KOPT-K1 (cell line): ENCODE results near the gene TMEM74B.

Experiments
- H3K27ac ChIP-seq: fragments of 200-600 bp; sonication (generic); 2 replicates; pipeline ENCODE4 v1.5.1; 2016; ENCODE audit warnings: antibody characterized with exemption, mild to moderate bottlenecking, low read depth, low read length; ENCODE audit not compliant: poor library complexity, severe bottlenecking
- H3K36me3 ChIP-seq: fragments of 200-600 bp; sonication (generic); 2 replicates; pipeline ENCODE4 v1.5.1; 2017; ENCODE audit warnings: antibody characterized with exemption, mild to moderate bottlenecking, low read length, moderate library complexity; ENCODE audit not compliant: insufficient read depth
- H3K9me3 ChIP-seq: fragments of 200-600 bp; sonication (generic); 2 replicates; pipeline ENCODE4 v1.5.1; 2017; ENCODE audit warnings: antibody characterized with exemption, low read length, mild to moderate bottlenecking; ENCODE audit not compliant: insufficient read depth, poor library complexity, severe bottlenecking

Gene TMEM74B

DNA sequence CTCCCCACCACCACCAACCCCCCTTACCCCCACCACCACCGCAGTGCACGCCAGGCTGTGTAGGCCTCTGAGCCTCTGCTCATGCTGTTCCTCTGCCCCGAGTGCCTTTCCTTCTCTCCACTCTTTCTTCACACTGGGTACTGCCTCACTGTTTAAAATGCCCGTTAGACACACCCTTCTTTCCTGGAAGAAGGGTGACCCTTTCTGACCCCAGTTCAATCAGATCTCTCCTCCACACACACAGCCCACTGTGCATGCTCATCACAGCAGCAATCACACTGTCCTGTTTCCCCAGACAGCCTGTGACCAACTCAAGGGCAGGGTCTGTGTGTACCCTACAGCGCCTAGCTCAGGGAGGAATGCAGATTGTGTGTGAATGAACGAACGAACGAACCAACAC, 10.0 kb downstream of the TMEM74B start:
- H3K27ac ChIP-seq, result no peak overlapping the region

GRCh38 chr20:1173698-1174097, 11.1 kb downstream of the TMEM74B start:
- peaks cover 62% of the 10 kb centered on the region for H3K36me3 ChIP-seq
- no peak overlapping the region for H3K27ac ChIP-seq

More for the DNA sequence above, 10.0 kb downstream of the TMEM74B start:
- Histone ChIP-seq H3K9me3 (no peaks in the 10 kb centered on the region), H3K36me3 (peaks cover 51% of the 10 kb centered on the region)

DNA sequence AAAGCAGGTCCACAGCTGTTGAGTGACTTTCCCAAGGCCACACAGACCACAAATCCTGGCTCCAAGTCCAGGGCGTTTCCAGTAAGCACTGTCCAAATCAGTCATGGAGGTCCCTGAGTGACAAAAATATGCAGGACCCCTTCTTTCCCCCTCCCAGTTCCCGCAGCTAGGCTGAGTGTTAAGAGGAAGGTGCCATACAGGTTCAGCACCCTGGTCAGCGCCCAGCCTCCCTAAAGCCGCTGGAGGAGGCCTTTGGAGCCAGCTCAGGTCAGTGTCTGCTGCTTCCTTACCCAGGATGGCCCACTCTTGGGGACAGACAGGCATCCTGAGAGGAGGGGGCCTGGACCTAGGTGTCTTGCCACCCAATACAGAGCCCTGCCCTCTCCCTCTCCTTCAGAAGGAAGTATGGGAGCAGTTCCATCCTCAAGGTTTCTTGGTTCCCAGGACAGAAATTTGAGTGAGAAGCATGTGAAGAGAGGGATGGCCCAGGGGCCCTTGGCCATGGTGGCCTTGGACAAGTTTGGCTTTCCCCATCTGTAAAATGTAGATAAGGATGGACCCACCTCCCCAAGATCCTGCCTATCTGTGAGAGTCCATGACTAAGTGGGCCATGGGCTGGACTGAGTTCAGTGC, 13.2 kb downstream of the TMEM74B start:
- Histone ChIP-seq H3K9me3 (no peaks in the 10 kb centered on the region), H3K27ac (no peak overlapping the region), H3K36me3 (peaks cover 81% of the 10 kb centered on the region)

More at GRCh38 chr20:1173698-1174097, 11.1 kb downstream of the TMEM74B start:
- H3K9me3 ChIP-seq, result no peaks in the 10 kb centered on the region

DNA sequence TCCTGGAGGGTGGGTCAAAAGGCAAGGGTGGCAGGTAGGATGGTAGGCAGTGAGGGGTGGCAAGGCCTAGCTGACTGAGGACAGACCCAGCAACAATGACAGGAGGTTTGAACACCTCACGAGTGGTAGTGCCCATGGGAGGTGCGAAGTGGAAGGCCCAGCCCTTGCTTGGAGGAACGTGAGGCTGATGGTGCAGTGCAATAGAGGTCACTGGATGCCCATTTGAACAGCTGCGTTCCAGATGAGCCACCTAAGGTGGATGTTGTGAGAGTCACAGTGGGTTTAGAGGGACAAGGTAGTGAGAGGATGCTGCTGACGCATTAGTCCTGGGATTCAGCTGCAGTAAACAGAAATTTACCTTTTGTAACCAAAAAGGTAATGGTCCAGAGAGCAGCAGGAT, 15.6 kb downstream of the TMEM74B start:
- Histone ChIP-seq H3K9me3 (no peaks in the 10 kb centered on the region), H3K27ac (no peak overlapping the region), H3K36me3 (peaks cover 90% of the 10 kb centered on the region)

DNA sequence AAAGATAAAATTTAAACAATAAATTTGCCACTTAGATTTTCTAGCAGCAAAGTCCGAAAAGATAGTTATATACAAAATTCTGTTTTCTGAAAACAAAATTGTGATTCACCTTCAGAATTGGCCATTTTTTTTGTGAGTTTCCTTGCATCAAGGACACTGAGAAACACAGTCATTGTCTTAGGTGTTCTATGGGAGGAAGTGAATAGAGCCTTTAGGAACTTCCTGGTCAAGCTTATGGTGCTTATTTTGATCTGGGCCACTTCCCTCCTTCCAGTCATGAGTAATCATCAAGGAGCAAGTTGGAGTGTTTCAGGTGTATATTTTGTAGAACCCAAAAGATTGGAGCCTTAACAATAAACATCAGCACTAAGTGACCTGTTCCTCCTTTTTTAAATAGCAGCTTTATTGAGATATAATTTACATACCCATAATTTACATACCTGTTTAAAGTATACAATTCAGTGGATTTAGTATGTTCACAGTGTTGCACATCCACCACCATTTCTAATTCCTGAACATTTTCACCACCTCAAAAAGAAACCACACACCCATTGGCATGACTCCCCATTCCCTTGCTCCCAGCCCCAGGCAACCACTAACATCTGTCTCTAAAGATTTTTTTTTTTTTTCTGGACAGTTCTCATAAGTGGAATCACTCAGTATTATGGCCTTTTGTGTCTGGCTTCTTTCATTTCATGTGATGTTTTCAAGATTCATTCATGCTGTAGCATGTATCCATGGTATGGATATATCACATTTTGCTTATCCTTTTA, 17.6 kb downstream of the TMEM74B start:
- Histone ChIP-seq H3K36me3 (peaks cover 99% of the 10 kb centered on the region), H3K27ac (no peak overlapping the region), H3K9me3 (no peaks in the 10 kb centered on the region)

DNA sequence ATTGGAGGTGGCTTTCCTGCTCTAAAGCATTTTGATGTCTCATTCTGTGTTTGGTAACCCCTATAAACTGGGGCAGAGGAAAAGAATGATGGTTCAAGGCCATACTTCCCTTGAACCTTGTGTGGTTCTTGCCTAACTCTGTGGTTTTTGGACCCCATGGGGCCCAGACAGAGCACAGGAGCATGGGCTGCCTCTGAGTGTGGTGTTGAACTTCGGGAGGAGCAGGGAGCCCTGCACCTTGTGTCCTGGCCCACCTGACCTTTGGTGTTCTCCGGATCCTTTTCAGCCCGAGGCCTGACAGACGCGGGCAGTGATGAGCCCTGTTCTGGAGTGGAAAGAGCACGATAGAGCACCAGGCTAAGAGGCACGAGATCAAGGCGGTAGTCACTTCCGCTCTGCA, 18.8 kb downstream of the TMEM74B start:
- Histone ChIP-seq H3K9me3 (no peaks in the 10 kb centered on the region), H3K27ac (no peak overlapping the region), H3K36me3 (peaks cover 99% of the 10 kb centered on the region)

DNA sequence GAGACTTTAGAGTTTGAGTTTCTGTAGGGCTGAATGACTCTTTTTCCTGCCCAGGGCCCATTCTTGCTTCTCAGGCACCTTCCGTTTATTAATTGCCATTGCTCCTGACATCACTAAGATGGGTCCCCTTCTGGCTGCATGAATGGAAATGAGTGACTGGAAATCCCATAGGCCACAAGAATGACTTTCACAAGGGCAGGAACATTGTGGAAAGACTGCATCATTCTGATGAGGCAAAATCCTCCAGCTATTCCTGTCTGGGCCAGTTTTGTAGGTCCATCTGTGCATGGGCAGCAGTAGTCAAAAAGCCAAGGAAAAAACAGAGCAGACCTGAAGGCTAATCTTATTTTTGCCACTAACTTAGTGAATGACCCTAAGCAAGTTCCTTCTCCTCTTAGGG, 19.3 kb downstream of the TMEM74B start:
- Histone ChIP-seq H3K27ac (no peak overlapping the region), H3K36me3 (peaks cover 99% of the 10 kb centered on the region), H3K9me3 (no peaks in the 10 kb centered on the region)

DNA sequence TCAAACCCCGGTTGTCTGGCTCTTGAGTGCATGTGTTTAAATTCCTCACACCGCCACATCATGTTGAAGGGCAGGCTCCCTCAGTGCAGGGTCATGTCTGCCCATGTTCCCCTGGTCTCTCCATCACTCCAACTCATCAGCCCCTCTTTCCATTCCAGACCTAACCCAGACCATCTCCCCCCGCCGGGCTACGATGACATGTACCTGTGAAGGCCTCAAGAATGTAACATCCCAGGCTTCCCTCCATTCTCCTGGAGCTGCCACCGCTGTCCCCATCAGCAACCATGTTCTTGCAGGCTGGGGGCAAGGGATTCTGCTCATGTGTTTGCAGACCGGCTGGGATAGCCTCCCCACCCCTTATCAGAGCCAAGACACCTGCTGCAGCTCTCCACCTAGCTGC, 19.9 kb downstream of the TMEM74B start:
- peaks cover 98% of the 10 kb centered on the region for H3K36me3 ChIP-seq
- H3K27ac ChIP-seq, result no peak overlapping the region
- H3K9me3 ChIP-seq, result no peaks in the 10 kb centered on the region

GRCh38 chr20:1163653-1164052, 21.1 kb downstream of the TMEM74B start:
- H3K27ac ChIP-seq, result no peak overlapping the region
- no peaks in the 10 kb centered on the region for H3K9me3 ChIP-seq
- peaks cover 95% of the 10 kb centered on the region for H3K36me3 ChIP-seq

DNA sequence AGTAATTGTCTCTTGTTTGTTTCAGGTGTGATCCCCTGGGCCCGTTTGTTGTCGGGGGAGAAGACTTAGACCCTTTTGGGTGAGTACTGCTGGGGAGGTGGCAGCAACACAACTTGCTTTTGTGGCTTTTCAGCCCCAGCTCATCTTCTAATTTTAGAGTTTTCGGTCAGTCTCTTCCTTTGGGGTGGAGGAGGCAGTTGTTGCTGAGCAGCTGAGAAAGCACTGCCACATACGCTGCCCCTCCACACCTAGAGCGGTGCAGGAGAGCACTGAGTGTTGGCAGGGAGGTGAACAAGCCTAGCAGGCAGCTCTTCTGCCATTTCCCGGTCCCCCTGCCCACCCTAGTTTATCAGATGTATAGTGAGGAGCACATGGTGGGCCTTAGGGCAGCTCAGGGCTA, 21.7 kb downstream of the TMEM74B start:
- Histone ChIP-seq H3K27ac (no peak overlapping the region), H3K9me3 (no peaks in the 10 kb centered on the region), H3K36me3 (peaks cover 95% of the 10 kb centered on the region)

- no peak overlapping the region for H3K27ac ChIP-seq
- no peaks in the 10 kb centered on the region for H3K9me3 ChIP-seq
- H3K36me3 ChIP-seq, result peaks cover 88% of the 10 kb centered on the region
Observed at GRCh38 chr20:1160991-1161390, 23.8 kb downstream of the TMEM74B start.

- Histone ChIP-seq H3K9me3 (no peaks in the 10 kb centered on the region), H3K36me3 (peaks cover 88% of the 10 kb centered on the region), H3K27ac (no peak overlapping the region)
Observed at GRCh38 chr20:1160496-1160895, 24.3 kb downstream of the TMEM74B start.

DNA sequence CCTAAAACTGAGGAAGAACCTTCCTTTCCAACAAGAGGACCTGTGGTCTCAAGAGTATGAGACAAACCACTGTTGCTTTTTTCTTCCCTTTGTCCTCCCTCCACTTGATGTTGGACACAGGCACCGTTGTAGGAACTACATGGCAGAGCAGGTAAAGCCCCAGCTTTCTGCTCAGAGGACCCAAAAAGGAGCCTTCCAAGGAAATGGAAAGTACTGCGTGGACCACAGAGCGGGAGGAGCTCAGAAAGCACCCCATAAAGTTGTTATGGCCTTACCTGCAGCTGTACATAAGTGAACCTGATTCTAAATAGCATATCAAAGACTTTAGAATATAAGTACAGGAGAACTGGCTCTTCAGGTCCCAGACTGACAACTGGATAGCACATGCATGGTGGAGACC, 29.4 kb downstream of the TMEM74B start:
- Histone ChIP-seq H3K27ac (no peak overlapping the region), H3K9me3 (no peaks in the 10 kb centered on the region), H3K36me3 (peaks cover 86% of the 10 kb centered on the region)

GRCh38 chr20:1154691-1155090, 30.1 kb downstream of the TMEM74B start:
- H3K36me3 ChIP-seq, result peaks cover 87% of the 10 kb centered on the region
- no peaks in the 10 kb centered on the region for H3K9me3 ChIP-seq

DNA sequence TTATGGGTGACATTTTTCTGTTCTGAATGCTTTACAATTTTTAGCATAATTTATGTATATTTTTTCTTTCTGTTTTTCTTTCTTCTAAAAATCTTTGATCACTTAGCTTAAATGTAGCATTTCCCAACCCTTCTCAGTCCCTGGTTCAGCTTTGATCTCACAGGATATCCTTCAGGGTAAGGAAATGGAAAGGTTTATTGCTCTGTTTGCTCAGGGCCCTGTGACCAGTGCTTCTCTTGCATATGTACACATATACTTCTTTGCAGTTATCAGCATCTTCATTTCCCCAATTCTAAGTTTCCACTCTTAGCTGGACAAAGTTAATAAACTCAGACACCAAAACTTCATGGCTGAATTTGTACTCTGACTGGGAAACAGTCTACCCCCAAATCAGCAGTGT, 30.6 kb downstream of the TMEM74B start:
- Histone ChIP-seq H3K27ac (no peak overlapping the region), H3K36me3 (peaks cover 87% of the 10 kb centered on the region), H3K9me3 (no peaks in the 10 kb centered on the region)

More at GRCh38 chr20:1154691-1155090, 30.1 kb downstream of the TMEM74B start:
- H3K27ac ChIP-seq, result no peak overlapping the region

DNA sequence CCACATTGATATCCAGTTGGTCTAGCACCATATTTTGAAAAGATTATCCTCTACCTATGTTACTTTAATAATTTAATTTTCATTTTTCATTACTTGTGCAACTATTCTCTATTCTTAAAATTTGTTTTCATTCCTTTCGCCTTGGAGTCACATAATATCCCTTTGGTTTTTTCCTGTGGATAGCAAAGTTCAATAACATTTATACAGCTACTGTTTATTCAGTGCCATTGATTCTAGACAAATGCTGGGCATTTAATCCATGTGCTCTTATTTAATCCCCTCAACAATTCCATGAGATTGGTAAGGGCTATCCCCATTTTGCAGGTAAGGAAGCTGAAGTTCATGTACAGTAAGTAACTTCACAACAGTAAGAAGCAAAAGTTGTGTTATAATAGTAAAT, 33.8 kb downstream of the TMEM74B start:
- peaks cover 97% of the 10 kb centered on the region for H3K36me3 ChIP-seq

More for the DNA sequence above, 33.8 kb downstream of the TMEM74B start:
- no peaks in the 10 kb centered on the region for H3K9me3 ChIP-seq
- no peak overlapping the region for H3K27ac ChIP-seq
